ENCODE data around the gene SERPINE3. TPM values are rescaled to one million over a fixed set of nuclear protein-coding genes. Genes with fewer than 3 reads are reported as not detected.

The SERPINE3 gene
- total RNA-seq, 1 donor from 2014 or later, result not detected

GRCh38 chr13:51343475-51343874, 4.0 kb downstream of the SERPINE3 start:
- TF ChIP-seq, protein P1, sequence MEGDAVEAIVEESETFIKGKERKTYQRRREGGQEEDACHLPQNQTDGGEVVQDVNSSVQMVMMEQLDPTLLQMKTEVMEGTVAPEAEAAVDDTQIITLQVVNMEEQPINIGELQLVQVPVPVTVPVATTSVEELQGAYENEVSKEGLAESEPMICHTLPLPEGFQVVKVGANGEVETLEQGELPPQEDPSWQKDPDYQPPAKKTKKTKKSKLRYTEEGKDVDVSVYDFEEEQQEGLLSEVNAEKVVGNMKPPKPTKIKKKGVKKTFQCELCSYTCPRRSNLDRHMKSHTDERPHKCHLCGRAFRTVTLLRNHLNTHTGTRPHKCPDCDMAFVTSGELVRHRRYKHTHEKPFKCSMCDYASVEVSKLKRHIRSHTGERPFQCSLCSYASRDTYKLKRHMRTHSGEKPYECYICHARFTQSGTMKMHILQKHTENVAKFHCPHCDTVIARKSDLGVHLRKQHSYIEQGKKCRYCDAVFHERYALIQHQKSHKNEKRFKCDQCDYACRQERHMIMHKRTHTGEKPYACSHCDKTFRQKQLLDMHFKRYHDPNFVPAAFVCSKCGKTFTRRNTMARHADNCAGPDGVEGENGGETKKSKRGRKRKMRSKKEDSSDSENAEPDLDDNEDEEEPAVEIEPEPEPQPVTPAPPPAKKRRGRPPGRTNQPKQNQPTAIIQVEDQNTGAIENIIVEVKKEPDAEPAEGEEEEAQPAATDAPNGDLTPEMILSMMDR (conservative IDR thresholded peaks at IDR 0.05; ENCODE audit: low read depth, low read length), result no peak
- DNase-seq (ENCODE audit: low read depth), result no peak
- H3K4me3 ChIP-seq (ENCODE audit: low read depth, low read length), result no peak overlapping the region

DNA sequence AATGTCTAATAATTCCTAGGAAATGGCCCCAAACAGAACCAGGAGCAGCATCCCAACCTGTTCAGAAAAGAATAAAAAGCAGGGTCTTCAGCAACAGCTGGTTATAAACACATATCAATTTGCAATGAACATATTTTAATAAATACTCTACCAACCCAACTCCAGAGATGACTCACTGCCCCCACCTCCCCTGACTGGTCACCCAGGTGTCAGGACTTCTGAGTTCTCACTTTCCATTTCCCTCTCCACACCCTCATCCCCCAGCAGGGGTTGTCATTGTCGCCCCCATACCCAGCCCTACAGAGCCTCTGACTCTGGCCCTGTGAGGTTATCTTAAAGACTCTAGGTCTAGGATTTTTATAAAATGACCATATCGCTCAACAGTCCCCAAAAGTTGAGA, 6.9 kb downstream of the SERPINE3 start:
- no peak for DNase-seq (ENCODE audit: low read depth)
- TF ChIP-seq, protein P1 (conservative IDR thresholded peaks at IDR 0.05; ENCODE audit: low read depth, low read length), result no peak
- no peak overlapping the region for H3K4me3 ChIP-seq (ENCODE audit: low read depth, low read length)

- no peak overlapping the region for H3K4me3 ChIP-seq (ENCODE audit: low read depth, low read length)
- DNase-seq (ENCODE audit: low read depth), result no peak
- TF ChIP-seq, protein P1 (conservative IDR thresholded peaks at IDR 0.05; ENCODE audit: low read depth, low read length), result no peak
Measured at GRCh38 chr13:51347099-51347498, 7.6 kb downstream of the SERPINE3 start.

DNA sequence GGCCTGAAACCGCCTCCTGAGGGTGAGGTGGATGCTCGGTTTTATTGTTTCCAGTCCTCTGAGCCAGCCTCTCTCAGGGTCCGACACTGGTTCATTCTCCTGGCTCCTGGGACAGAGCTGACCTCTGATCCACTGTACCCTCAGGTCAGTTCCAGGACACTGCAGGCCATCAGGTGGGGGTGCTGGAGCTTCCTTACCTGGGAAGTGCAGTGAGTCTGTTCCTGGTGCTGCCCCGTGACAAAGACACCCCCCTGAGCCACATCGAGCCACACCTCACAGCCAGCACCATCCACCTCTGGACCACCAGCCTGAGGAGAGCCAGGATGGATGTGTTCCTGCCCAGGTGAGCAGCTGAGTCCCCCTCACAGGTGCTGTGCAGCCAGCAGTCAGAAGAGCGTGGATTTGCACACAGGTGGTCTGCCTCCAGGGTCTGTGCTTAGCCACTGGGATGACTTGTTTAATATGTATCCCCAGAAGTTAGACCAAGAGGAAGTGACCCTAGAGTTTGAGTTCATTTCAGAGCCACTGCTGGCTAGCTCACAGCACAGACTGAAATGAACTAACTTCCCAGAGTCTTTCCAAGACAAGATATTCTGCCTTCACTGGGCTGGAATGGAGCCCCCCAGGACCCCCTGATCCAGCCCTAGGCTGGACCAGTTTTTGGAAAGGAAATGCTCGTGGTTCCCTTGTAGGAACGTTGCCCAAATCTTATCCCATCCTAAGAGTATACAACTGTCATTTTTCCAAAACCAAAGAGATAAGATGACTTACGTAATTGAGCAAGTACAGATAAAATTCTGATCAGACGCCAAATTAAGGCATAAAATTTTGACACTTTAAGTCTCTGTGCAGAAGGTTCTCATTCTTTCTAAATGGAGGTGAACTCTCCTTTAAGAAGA, 8.8 kb downstream of the SERPINE3 start:
- no peak overlapping the region for H3K4me3 ChIP-seq (ENCODE audit: low read depth, low read length)
- no peak for DNase-seq (ENCODE audit: low read depth)
- TF ChIP-seq, protein P1 (conservative IDR thresholded peaks at IDR 0.05; ENCODE audit: low read depth, low read length), result no peak

- DNase-seq (ENCODE audit: low read depth), result no peak
Measured at GRCh38 chr13:51349016-51349415, 9.5 kb downstream of the SERPINE3 start.

GRCh38 chr13:51355217-51355616, 15.7 kb downstream of the SERPINE3 start:
- DNase-seq (ENCODE audit: low read depth), result no peak
- TF ChIP-seq, protein P1 (conservative IDR thresholded peaks at IDR 0.05; ENCODE audit: low read depth, low read length), result no peak

More at GRCh38 chr13:51349016-51349415, 9.5 kb downstream of the SERPINE3 start:
- TF ChIP-seq, protein P1 (conservative IDR thresholded peaks at IDR 0.05; ENCODE audit: low read depth, low read length), result no peak
- no peak overlapping the region for H3K4me3 ChIP-seq (ENCODE audit: low read depth, low read length)

More at GRCh38 chr13:51355217-51355616, 15.7 kb downstream of the SERPINE3 start:
- H3K4me3 ChIP-seq (ENCODE audit: low read depth, low read length), result no peak overlapping the region
